Heart left ventricle (tissue), 13 donors: Measurements from ENCODE around the gene TFAP2C.

ENCODE experiments used
- CTCF ChIP-seq, 12 donors: fragments of 200-600 bp; sonication (generic) in 4 of 12; IDR thresholded peaks; one replicate each; pipeline versions ENCODE4 v1.5.0 to v1.8.0; 2018 to 2022; ENCODE audit warnings: antibody characterized with exemption in 12 of 12, mild to moderate bottlenecking in 5 of 12
- POLR2A ChIP-seq, 2 donors: fragments of 450-650 bp; IDR thresholded peaks; one replicate each; pipeline ENCODE4 v1.6.1; 2017; ENCODE audit warnings: antibody characterized with exemption in 2 of 2, mild to moderate bottlenecking in 2 of 2, moderate library complexity in 2 of 2
- donor health status: ischemic (EF 13 %, LVEDD 7.1; RV severe dilation, severe dysfunction).
- donor health status: DM: no; HTN: yes; CAD: no.
- donor health status: DM: no; HTN: no; CAD: no.
- donor health status: ischemic (EF 25% LVEDD 6.9; RV normal size, moderate dysfunction).
- donor health status: ischemic (EF 25% LVEDD 5.7; RV mildly dilated, moderate dysfunction).
- donor health status: ischemic (EF 35%, LVEDD 5.7; RV mildly dilated, moderate dysfunction).
- donor health status: nonischemic (EF 11% LVEDD 7.7; RV severe dilation, severe dysfunction).
- donor health status: DM: yes; HTN: yes; CAD: no.
- donor health status: PGD.
- donor health status: ischemic (EF 29% LVEDD 5.4; RV normal size, mild dysfunction).
- donor health status: nonischemic (EF 23%, LVEDD 6.1; RV moderate dilation, normal function).

- TF ChIP-seq CTCF (IDR thresholded peaks at IDR 0.05), result no peak
- no peak for TF ChIP-seq POLR2A (IDR thresholded peaks at IDR 0.05)
Measured at GRCh38 chr20:56601166-56601565, 27.9 kb upstream of the TFAP2C start.
